ENCODE measurements around the gene KIF13A.
"Not testable (repeated sequence)": the region's sequence is repeated elsewhere in the genome, so short reads cannot be mapped to it uniquely, and the experiment has no call there.

Gene KIF13A

DNA sequence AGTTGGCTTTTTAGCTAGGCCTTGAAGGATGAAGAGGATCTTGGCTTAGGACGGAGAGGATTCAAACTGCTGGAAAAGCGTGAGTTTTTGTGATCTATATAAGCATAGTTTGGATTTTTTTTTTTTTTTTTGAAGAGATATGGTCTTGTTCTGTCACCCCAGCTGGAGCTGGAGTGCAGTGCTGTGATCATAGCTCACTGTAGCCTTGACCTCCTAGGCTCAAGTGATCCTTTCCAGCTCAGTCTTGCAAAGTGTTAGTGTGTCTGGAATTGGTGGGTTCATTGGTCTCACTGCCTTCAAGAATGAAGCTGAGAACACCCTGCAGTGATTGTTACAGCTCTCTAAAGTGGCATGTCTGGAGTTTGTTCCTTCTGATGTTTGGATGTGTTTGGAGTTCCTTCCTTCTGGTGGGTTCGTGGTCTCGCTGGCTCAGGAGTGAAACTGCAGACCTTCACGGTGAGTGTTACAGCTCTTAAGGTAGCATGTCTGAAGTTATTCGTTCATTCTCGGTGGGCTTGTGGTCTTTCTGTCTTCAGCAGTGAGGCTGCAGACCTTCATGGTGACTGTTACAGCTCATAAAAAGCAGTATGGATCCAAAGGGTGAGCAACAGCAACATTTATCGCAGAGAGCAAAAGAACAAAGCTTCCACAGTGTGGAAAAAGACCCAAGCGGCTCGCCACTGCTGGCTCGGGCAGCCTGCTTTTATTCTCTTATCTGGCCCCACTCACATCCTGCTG is 243.2 kb downstream of the KIF13A start:
- DNase-seq (ENCODE audit: low read depth), result no peak
- TF ChIP-seq, protein P1, sequence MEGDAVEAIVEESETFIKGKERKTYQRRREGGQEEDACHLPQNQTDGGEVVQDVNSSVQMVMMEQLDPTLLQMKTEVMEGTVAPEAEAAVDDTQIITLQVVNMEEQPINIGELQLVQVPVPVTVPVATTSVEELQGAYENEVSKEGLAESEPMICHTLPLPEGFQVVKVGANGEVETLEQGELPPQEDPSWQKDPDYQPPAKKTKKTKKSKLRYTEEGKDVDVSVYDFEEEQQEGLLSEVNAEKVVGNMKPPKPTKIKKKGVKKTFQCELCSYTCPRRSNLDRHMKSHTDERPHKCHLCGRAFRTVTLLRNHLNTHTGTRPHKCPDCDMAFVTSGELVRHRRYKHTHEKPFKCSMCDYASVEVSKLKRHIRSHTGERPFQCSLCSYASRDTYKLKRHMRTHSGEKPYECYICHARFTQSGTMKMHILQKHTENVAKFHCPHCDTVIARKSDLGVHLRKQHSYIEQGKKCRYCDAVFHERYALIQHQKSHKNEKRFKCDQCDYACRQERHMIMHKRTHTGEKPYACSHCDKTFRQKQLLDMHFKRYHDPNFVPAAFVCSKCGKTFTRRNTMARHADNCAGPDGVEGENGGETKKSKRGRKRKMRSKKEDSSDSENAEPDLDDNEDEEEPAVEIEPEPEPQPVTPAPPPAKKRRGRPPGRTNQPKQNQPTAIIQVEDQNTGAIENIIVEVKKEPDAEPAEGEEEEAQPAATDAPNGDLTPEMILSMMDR (IDR thresholded peaks at IDR 0.05; ENCODE audit: control insufficient read depth, insufficient read depth, low read depth, low read length, missing control alignments), result no peak
- no peak overlapping the region for H3K4me3 ChIP-seq (ENCODE audit: control insufficient read depth, low read depth, low read length)

DNA sequence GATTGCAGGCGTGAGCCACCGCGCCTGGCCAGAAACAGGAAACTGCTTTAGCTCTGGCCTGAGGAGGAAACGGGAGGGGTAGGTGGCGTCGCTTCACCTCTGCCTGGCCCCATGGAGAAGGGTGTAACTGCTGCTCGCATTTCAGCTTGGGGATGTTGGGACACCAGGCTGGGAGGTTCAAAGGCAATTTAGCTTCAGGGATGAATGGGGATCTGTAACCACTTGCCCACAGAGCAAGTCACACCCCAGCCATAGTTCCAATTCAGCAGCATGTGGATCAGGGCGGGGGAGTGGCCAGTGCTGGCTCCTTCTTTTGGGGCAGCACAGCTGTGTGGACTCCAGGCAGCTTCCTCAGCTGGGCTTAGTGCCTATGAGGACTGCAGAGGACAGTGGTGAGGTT is 245.9 kb downstream of the KIF13A start:
- no peak overlapping the region for H3K4me3 ChIP-seq (ENCODE audit: control insufficient read depth, low read depth, low read length)
- TF ChIP-seq, protein P1 (IDR thresholded peaks at IDR 0.05; ENCODE audit: control insufficient read depth, insufficient read depth, low read depth, low read length, missing control alignments), result no peak
- no peak for DNase-seq (ENCODE audit: low read depth)

DNA sequence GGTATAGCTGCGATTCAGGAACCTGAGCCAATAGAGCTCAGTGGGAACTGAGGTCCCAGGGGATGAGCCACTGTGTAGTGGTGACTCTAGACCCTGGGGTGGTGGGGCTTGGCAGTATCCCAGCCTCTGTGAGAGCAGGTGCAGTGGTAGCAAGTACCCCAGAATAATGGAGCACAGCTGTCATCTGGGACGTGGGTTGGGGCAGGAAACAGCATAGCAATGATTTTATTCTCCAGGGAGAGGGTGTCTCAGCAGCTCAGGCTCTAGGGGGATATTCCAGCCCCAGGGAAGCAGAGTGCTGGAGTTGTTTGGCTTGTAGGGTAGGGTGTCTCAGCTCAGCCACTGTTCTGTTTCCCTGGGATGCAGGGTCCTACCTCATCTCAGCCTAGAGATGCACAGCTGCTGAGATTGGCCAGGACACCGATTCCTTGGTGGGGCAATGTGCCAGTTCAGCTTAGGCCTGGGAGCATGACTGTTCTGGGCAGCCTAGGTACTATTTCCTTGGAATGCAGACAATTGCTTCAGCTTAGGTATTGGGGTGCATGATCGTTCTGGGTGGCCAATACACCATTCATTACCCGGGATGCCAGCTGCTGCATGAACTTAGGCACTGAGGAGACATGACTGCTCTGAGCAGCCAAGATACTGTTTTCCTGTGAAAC is 246.7 kb downstream of the KIF13A start:
- TF ChIP-seq, protein P1 (IDR thresholded peaks at IDR 0.05; ENCODE audit: control insufficient read depth, insufficient read depth, low read depth, low read length, missing control alignments), result no peak
- no peak for DNase-seq (ENCODE audit: low read depth)
- no peak overlapping the region for H3K4me3 ChIP-seq (ENCODE audit: control insufficient read depth, low read depth, low read length)

DNA sequence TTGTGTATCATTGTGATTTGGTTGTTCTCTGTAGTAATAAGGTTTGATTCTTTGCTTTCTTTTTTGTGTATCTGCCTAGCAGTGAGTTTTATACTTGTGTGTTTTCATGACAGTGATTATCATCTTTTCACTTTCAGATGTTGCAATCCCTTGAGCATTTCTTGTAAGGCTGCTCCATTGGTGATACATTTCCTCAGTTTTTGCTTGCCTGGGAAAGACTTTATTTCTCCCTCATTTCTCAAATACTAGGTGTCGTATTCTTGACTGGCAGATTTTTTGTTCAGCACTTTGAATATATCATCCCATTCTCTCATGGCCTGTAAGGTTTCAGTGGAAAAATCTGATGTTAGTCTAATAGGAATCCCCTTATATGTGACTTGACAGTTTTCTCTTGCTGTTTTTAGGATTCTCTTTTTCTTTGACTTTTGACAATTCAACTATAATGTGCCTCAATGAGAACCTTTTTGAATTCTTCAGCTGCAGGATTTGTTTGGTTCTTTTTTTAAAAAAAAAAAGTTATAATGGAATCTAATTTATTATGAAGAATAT is 249.7 kb downstream of the KIF13A start:
- TF ChIP-seq, protein P1 (IDR thresholded peaks at IDR 0.05; ENCODE audit: control insufficient read depth, insufficient read depth, low read depth, low read length, missing control alignments), result no peak
- no peak overlapping the region for H3K4me3 ChIP-seq (ENCODE audit: control insufficient read depth, low read depth, low read length)
- no peak for DNase-seq (ENCODE audit: low read depth)

DNA sequence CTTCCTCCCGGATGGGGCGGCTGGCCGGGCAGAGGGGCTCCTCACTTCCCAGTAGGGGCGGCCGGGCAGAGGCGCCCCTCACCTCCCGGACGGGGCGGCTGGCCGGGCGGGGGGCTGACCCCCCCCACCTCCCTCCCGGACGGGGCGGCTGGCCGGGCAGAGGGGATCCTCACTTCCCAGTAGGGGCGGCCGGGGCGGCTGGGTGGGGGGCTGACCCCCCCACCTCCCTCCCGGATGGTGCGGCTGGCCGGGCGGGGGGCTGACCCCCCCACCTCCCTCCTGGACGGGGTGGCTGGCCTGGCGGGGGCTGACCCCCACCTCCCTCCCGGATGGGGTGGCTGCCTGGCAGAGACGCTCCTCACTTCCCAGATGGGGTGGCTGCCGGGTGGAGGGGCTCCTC is 252.1 kb downstream of the KIF13A start:
- not testable (repeated sequence) for H3K4me3 ChIP-seq (ENCODE audit: control insufficient read depth, low read depth, low read length)

DNA sequence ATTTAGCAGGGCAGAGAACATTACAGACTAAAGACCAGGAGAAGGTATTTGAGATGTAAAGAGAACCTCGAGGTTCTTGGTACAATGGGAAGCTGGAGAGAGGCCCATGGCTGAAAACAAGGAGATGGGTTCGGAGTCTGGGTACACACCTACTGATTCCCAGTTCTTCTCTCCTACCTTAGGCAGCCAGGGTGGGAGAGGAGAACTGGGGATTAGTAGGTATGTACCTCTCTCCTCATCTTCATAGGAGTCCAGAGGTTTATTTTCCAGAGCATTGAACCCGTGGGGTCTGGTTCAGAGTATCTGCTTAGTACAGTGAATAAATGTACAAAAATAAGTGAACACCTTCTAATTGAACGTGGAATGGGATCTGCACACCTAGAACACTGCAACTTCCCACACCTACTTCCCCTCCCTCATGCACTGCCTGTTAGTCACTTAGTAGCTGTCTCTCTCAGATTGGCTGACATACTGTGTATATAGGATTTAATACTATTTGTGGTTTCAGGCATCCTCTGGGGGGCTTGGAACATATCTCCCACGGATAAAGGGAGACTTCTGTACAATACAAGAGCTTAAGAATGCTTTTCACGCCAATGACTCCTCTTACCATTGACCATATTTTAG is 257.2 kb downstream of the KIF13A start:
- H3K4me3 ChIP-seq (ENCODE audit: control insufficient read depth, low read depth, low read length), result no peak overlapping the region
- no peak for DNase-seq (ENCODE audit: low read depth)
- TF ChIP-seq, protein P1 (IDR thresholded peaks at IDR 0.05; ENCODE audit: control insufficient read depth, insufficient read depth, low read depth, low read length, missing control alignments), result no peak

More for the DNA sequence above, 252.1 kb downstream of the KIF13A start:
- DNase-seq (ENCODE audit: low read depth), result not testable (repeated sequence)

Data from AG09309 (cell line).